HepG2 (cell line): ENCODE results near the gene JAZF1.

Experiments
- CBFB ChIP-seq: sonication (generic); formaldehyde crosslinking; IDR thresholded peaks from 2 replicates; pipeline ENCODE4 v1.4.0; 2020; ENCODE audit warnings: missing genetic modification reagents
- CBX1 ChIP-seq: IDR thresholded peaks from one replicate; pipeline ENCODE4 v1.6.1; 2016; ENCODE audit warnings: antibody characterized with exemption, low read depth
- CREB3 ChIP-seq: sonication (generic); formaldehyde crosslinking; IDR thresholded peaks from 2 replicates; pipeline ENCODE4 v1.5.0; 2020; ENCODE audit warnings: missing genetic modification reagents
- CTCF ChIP-seq: sonication (generic); formaldehyde crosslinking; IDR thresholded peaks from 2 replicates; pipeline ENCODE4 v1.5.0; 2020; ENCODE audit warnings: mild to moderate bottlenecking, missing genetic modification reagents, moderate library complexity
- HNRNPK ChIP-seq: fragments of 200-400 bp; formaldehyde crosslinking; IDR thresholded peaks from 2 replicates; pipeline ENCODE4 v1.6.1; 2018; ENCODE audit warnings: low read length, low read depth, moderate library complexity, mild to moderate bottlenecking; ENCODE audit not compliant: poor library complexity, severe bottlenecking
- PLRG1 ChIP-seq: fragments of 450-650 bp; conservative IDR thresholded peaks from 2 replicates; pipeline ENCODE4 v1.6.1; 2016
- POLR2A ChIP-seq, 2 experiments: IDR thresholded peaks; 2 replicates each; pipeline ENCODE4 v1.6.1; 2011; ENCODE audit warnings: low read depth in 2 of 2, low read length in 2 of 2, mild to moderate bottlenecking in 1 of 2, moderate library complexity in 1 of 2; ENCODE audit not compliant: insufficient read depth in 1 of 2
- POLR2AphosphoS2 ChIP-seq: IDR thresholded peaks from 2 replicates; pipeline ENCODE4 v1.6.1; 2011; ENCODE audit warnings: low read depth, low read length, improper control_type of control experiment
- ZBTB1 ChIP-seq: sonication (generic); formaldehyde crosslinking; IDR thresholded peaks from 2 replicates; pipeline ENCODE4 v1.4.0; 2020; ENCODE audit warnings: missing genetic modification reagents, borderline replicate concordance
- ZNF205 ChIP-seq: IDR thresholded peaks from 2 replicates; pipeline ENCODE4 v1.6.1; 2018; ENCODE audit warnings: missing biosample characterization, missing genetic modification reagents

GRCh38 chr7:28013441-28013840, 167.2 kb downstream of the JAZF1 start:
- TF ChIP-seq HNRNPK (no peak), POLR2A (IDR thresholded peaks at IDR 0.05; ENCODE audit: insufficient read depth in 1 of 2, low read depth in 2 of 2, low read length in 2 of 2) (no peak), CTCF (CRISPR knock-in tag) (no peak), CBX1 (no peak), ZBTB1 (CRISPR knock-in tag) (no peak), CREB3 (CRISPR knock-in tag) (no peak), ZNF205 (no peak), POLR2AphosphoS2 (no peak), PLRG1 (no peak), CBFB (CRISPR knock-in tag) (no peak)
